Measurements from ENCODE around the gene TIMELESS.
A peak's percentile ranks its signal among the peaks of the same experiment; 100 is the strongest.

TIMELESS gene

DNA sequence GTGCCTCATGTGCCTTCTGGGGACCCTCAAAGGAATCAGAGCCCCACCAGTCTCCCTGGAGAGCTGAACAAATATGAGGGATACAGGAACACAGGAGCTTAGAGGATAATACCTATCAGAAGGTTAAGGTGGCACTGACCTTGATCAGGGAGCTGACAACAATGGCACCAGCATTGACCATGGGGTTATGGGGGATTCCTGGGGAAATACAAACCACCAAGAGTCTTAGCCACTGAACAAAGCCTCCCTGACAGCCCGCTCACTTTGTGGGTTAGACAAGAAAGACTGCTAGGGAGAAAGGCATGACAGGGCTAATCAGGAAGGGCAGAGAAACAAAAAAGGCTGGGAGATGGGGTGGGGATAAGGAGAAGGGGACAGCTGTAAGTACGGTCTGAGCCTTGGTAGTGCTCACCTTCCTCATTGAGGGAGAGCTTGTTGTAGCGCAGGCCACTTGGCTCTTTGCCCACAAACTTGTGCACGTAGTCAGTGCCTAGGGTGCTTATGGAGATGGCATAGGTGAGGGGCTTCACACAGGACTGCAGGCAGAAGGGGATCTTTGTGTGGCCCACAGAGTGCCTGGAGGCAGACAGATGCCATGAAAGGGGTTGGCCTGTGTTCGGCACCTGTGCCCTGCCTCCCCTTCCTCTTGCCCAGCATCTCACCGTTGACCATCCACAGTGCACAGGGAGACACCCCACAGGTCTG, 28.4 kb upstream of the TIMELESS start:
- Mint-ChIP-seq H3K27ac (no peak overlapping the region), H3K27me3 (ENCODE audit: low read depth) (no peaks in the 10 kb centered on the region), H3K36me3 (ENCODE audit: low read depth) (peaks cover 2% of the 10 kb centered on the region), H3K9me3 (no peaks in the 10 kb centered on the region), H3K4me1 (ENCODE audit: low read depth) (peaks cover 13% of the 10 kb centered on the region), H3K4me3 (no peak overlapping the region)

- Mint-ChIP-seq H3K4me3 (no peak overlapping the region), H3K4me1 (ENCODE audit: low read depth) (peaks cover 13% of the 10 kb centered on the region), H3K27ac (no peak overlapping the region), H3K9me3 (no peaks in the 10 kb centered on the region), H3K36me3 (ENCODE audit: low read depth) (peaks cover 2% of the 10 kb centered on the region), H3K27me3 (ENCODE audit: low read depth) (no peaks in the 10 kb centered on the region)
Measured at GRCh38 chr12:56476972-56477432, 27.8 kb upstream of the TIMELESS start.

DNA sequence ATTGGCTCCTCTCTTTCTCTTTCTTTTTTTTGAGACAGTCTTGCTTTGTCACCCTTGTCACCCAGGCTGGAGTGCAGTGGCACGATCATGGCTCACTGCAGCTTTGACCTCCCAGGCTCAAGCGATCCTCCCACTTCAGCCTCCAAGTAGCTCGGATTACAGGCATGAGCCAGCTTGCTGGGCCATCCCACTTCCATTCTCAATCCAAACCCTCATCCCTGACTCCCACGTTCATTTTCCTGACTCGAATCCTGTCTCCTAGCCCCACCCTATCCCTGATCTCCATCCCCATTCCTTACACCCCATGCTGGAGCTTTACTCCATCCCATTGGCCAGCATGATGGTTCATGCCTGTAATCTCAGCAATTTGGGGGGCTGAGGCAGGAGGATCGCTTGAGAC, 26.9 kb upstream of the TIMELESS start:
- Mint-ChIP-seq H3K4me3 (no peak overlapping the region), H3K9me3 (no peaks in the 10 kb centered on the region), H3K27me3 (ENCODE audit: low read depth) (no peaks in the 10 kb centered on the region), H3K36me3 (ENCODE audit: low read depth) (peaks cover 2% of the 10 kb centered on the region), H3K4me1 (ENCODE audit: low read depth) (peaks cover 16% of the 10 kb centered on the region), H3K27ac (no peak overlapping the region)

- H3K4me1 Mint-ChIP-seq (ENCODE audit: low read depth): peaks cover 17% of the 10 kb centered on the region
- no peak overlapping the region for H3K27ac Mint-ChIP-seq
- H3K27me3 Mint-ChIP-seq (ENCODE audit: low read depth): no peaks in the 10 kb centered on the region
- peaks cover 2% of the 10 kb centered on the region for H3K36me3 Mint-ChIP-seq (ENCODE audit: low read depth)
- no peaks in the 10 kb centered on the region for H3K9me3 Mint-ChIP-seq
- H3K4me3 Mint-ChIP-seq: no peak overlapping the region
Measured at GRCh38 chr12:56474389-56474788, 25.2 kb upstream of the TIMELESS start.

- Mint-ChIP-seq H3K36me3 (ENCODE audit: low read depth) (peaks cover 2% of the 10 kb centered on the region), H3K4me3 (peak overlapping the region; percentile 95), H3K4me1 (ENCODE audit: low read depth) (peaks cover 21% of the 10 kb centered on the region), H3K27ac (peak overlapping the region; percentile 95), H3K27me3 (ENCODE audit: low read depth) (no peaks in the 10 kb centered on the region), H3K9me3 (no peaks in the 10 kb centered on the region)
Measured at GRCh38 chr12:56469007-56469930, 20.0 kb upstream of the TIMELESS start.

DNA sequence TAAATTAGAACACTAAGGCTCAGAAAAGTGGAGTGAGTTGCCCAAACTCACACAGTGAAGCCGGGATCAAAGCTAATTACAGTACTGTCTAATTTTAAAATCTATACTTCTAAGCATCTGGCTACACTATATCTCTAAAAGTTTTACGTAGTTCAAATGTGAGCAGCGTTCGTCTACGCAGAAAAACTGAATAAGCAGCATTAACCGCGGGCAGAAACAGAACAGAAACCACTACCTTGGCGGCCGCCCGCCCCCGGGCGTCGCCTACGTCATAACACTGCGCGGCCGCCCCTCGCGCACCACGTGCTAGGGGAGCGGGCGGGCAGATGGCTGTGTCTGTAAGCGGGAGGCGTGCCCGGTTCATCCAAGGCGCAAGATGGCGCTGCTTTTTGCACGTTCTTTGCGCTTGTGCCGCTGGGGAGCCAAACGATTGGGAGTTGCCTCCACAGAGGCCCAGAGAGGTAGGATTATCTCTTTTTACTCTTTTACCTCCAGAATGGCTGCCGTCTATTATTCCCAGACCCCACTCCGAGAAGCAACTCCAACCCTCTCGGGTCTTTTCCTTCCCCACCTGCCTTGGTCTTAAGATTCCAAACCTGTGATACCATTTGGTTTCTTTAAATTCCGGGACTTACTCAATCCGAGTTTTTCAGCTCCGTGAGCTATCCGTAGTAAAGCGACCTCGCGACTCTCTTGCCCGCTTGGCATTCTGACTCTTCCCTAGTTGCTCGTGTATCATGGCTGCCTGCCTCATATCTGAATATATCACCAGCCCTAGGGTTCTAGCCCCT, 19.2 kb upstream of the TIMELESS start, which contains the start of gene SPRYD4:
SPRYD4 (plus strand) TSS at position 363 of the 791 bp plus-strand sequence; CDS start at position 377, 14 bp downstream.
- peaks cover 24% of the 10 kb centered on the region for H3K4me1 Mint-ChIP-seq (ENCODE audit: low read depth)
- no peaks in the 10 kb centered on the region for H3K9me3 Mint-ChIP-seq
- no peaks in the 10 kb centered on the region for H3K36me3 Mint-ChIP-seq (ENCODE audit: low read depth)
- peak within 1 kb of the TSS; percentile 95 for H3K4me3 Mint-ChIP-seq
- peak within 1 kb of the TSS; percentile 95 for H3K27ac Mint-ChIP-seq
- H3K27me3 Mint-ChIP-seq (ENCODE audit: low read depth): no peaks in the 10 kb centered on the region

DNA sequence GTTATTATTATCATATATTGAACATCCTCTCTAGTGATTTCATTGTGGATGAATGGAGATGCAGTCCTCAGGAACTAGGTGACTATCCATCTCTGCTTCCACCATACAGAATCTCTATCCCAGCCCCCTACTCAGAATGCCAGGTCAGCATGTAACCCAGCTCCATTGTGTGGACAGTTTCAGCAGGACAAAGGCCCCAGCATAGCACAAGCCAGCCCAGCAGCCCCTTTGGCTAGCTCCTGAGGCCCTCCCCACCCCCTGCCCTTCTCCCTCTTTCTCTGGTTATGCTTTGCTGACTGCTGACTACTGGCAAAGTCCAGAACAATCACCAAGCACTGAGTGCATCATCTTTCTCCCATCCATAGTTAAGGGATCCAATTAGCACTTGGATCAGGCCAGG, 13.3 kb upstream of the TIMELESS start:
- no peaks in the 10 kb centered on the region for H3K36me3 Mint-ChIP-seq (ENCODE audit: low read depth)
- H3K27ac Mint-ChIP-seq: no peak overlapping the region
- H3K9me3 Mint-ChIP-seq: no peaks in the 10 kb centered on the region
- peaks cover 7% of the 10 kb centered on the region for H3K4me1 Mint-ChIP-seq (ENCODE audit: low read depth)
- no peaks in the 10 kb centered on the region for H3K27me3 Mint-ChIP-seq (ENCODE audit: low read depth)
- no peak overlapping the region for H3K4me3 Mint-ChIP-seq

DNA sequence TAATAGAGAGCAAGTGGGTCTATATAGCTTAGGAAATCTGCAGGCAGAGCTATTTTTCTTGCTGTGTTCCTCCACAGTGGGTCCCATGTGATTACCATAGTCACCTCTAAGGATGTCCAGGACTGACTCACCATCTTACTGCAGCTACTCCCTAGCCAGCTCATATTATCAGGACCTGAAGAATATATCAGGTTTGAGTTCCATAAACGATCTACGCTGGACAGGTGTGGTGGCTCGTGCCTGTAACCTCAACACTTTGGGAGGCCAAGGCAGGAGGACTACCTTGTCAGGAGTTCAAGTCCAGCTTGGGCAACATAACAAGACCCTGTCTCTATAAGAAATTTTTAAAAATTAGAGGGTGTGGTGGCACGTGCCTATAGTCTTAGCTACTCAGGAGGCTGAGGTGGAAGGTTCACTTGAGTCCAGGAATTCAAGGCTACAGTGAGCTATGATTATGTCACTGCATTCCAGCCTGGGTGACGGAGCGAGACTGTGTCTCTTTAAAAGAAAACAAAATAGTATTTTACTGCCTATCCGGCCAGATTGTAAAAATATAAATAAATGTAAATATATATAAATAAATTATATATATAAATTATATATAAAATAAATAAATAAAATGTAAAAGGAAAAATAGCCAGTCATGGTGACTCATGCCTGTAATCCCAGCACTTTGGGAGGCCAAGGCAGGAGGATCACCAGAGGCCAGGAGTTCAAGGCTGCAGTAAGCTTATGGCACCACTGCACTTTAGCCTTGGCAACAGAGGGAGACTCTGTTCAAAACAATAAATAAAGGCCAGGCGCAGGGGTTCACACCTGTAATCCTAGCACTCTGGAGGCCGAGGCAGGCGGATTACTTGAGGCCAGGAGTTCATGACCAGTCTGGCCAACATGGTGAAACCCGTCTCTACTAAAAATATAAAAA, 12.3 kb upstream of the TIMELESS start:
- Mint-ChIP-seq H3K4me3 (no peak overlapping the region), H3K9me3 (no peaks in the 10 kb centered on the region), H3K4me1 (ENCODE audit: low read depth) (peaks cover 4% of the 10 kb centered on the region), H3K27me3 (ENCODE audit: low read depth) (no peaks in the 10 kb centered on the region), H3K27ac (no peak overlapping the region), H3K36me3 (ENCODE audit: low read depth) (no peaks in the 10 kb centered on the region)

DNA sequence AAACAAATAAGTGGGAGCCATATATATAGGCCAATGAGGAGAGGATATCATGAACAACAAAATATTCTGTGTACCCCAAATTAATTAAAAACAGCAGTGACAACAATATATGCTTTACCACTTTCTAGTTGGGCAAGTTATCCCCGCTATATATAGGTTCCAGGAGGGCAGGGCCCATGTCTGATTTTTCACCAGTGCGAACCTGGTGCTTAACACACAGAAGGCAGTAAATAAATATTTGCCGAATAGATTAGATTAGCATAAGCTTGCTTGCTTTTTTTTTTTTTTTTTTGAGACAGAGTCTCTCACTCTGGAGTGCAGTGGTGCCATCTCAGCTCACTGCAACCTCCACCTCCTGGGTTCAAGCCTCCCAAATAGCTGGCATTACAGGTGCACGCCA, 8.6 kb upstream of the TIMELESS start:
- Mint-ChIP-seq H3K4me1 (ENCODE audit: low read depth) (no peaks in the 10 kb centered on the region), H3K27ac (no peak overlapping the region), H3K9me3 (no peaks in the 10 kb centered on the region)

GRCh38 chr12:56454557-56454956, 5.3 kb upstream of the TIMELESS start, which contains the start of gene MIP:
MIP (minus strand) TSS chr12:56454657; CDS start chr12:56454613, 44 bp downstream.
- Mint-ChIP-seq H3K27ac (no peak within 1 kb of the TSS), H3K4me1 (ENCODE audit: low read depth) (peaks cover 5% of the 10 kb centered on the region), H3K36me3 (ENCODE audit: low read depth) (no peaks in the 10 kb centered on the region), H3K9me3 (no peaks in the 10 kb centered on the region), H3K4me3 (no peak within 1 kb of the TSS), H3K27me3 (ENCODE audit: low read depth) (no peaks in the 10 kb centered on the region)

More for the DNA sequence above, 8.6 kb upstream of the TIMELESS start:
- Mint-ChIP-seq H3K36me3 (ENCODE audit: low read depth) (no peaks in the 10 kb centered on the region), H3K27me3 (ENCODE audit: low read depth) (no peaks in the 10 kb centered on the region), H3K4me3 (no peak overlapping the region)

DNA sequence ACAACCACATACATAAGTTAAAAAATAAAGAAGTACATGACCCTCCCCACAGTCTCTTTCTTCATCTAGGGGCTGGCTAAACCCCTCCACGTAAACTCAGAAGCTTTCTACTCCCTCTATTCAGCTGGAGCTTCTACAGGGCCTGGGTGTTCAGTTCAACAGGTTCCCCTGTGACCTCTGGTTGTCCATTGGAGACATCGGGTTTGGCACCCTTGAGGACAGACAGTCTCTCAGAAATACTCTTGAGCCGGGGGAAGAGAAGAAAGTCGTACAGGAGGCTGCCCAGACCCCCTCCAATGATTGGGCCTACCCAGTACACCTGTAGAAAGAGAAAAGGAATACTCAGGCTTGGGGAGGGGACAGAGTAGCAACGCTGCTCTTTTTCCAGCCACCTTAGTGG, 1.9 kb upstream of the TIMELESS start:
- Mint-ChIP-seq H3K4me1 (ENCODE audit: low read depth) (peaks cover 14% of the 10 kb centered on the region), H3K4me3 (no peak overlapping the region), H3K27ac (no peak overlapping the region)

GRCh38 chr12:56450241-56450640, 1.0 kb upstream of the TIMELESS start:
- Mint-ChIP-seq H3K36me3 (ENCODE audit: low read depth) (peaks cover 6% of the 10 kb centered on the region), H3K4me1 (ENCODE audit: low read depth) (peaks cover 14% of the 10 kb centered on the region), H3K27ac (no peak overlapping the region), H3K27me3 (ENCODE audit: low read depth) (no peaks in the 10 kb centered on the region), H3K4me3 (peak overlapping the region; percentile 88), H3K9me3 (no peaks in the 10 kb centered on the region)

More for the DNA sequence above, 1.9 kb upstream of the TIMELESS start:
- H3K36me3 Mint-ChIP-seq (ENCODE audit: low read depth): peaks cover 3% of the 10 kb centered on the region
- no peaks in the 10 kb centered on the region for H3K9me3 Mint-ChIP-seq
- H3K27me3 Mint-ChIP-seq (ENCODE audit: low read depth): no peaks in the 10 kb centered on the region

- peak overlapping the region; percentile 88 for H3K4me3 Mint-ChIP-seq
- peaks cover 14% of the 10 kb centered on the region for H3K4me1 Mint-ChIP-seq (ENCODE audit: low read depth)
- H3K9me3 Mint-ChIP-seq: no peaks in the 10 kb centered on the region
- peaks cover 9% of the 10 kb centered on the region for H3K36me3 Mint-ChIP-seq (ENCODE audit: low read depth)
- H3K27ac Mint-ChIP-seq: peak overlapping the region; percentile 87
- H3K27me3 Mint-ChIP-seq (ENCODE audit: low read depth): no peaks in the 10 kb centered on the region
Measured at GRCh38 chr12:56449622-56449984, 377 bp upstream of the TIMELESS start.

All from T-helper 1 cell treated with Interleukin-12 subunit alpha and Interleukin-12 subunit beta and Interleukin-4 antibody, amounts not matched to agents 30 μg/mL and 1 μg/mL, for 36 hours (primary cell).